DOHH2 (cell line): ENCODE data around the gene LIPC.

ENCODE experiments used
- CTCF ChIP-seq: fragments of 200-600 bp; sonication (generic); IDR thresholded peaks from one replicate; pipeline ENCODE4 v1.5.1; 2014; ENCODE audit warnings: antibody characterized with exemption, mild to moderate bottlenecking, low read depth, low read length; ENCODE audit not compliant: poor library complexity, severe bottlenecking
- EZH2phosphoT487 ChIP-seq: fragments of 200-600 bp; sonication (generic); IDR thresholded peaks from 2 replicates; pipeline ENCODE4 v1.6.1; 2017; ENCODE audit warnings: borderline replicate concordance, mild to moderate bottlenecking, antibody characterized with exemption, low read length, moderate library complexity, mixed read lengths

DNA sequence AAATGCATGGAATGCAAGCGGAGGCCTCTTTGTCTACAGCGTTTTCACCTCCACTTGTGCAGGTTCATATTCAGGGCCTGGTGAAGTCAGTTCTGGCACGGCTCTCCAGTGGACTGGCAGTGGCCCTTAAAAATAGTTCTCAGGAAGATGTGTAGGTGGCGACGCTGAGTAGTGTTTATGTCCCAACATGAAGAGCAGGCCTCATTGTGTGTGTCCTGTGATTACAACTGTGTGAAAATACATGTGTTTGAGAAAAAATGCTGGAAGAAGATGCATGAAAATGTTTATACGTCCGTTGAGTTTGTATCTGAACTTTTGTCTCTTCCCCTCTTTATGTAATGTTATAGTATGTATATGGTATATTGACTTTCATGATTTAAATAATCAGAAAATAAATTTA lies 7.2 kb downstream of the LIPC start:
- peak; percentile 28 for TF ChIP-seq CTCF
- TF ChIP-seq EZH2phosphoT487 = no peak
